Osteoblast (primary cell): ENCODE results near the gene KRT20. TPM values are rescaled to one million over a fixed set of nuclear protein-coding genes. Genes with fewer than 3 reads are reported as not detected.

ENCODE experiments used
- DNase-seq: peaks from one replicate; pipeline ENCODE4 v3.0.0; 2011; ENCODE audit warnings: low spot score, mixed read lengths; ENCODE audit not compliant: insufficient read length; ENCODE audit errors: missing footprints
- H2AFZ ChIP-seq: 2 replicates; pipeline ENCODE4 v1.6.0; 2011; ENCODE audit warnings: mild to moderate bottlenecking, low read length
- H3K27ac ChIP-seq: 2 replicates; pipeline ENCODE4 v1.5.1; 2011; ENCODE audit warnings: mild to moderate bottlenecking, low read depth, low read length, moderate library complexity
- H3K27me3 ChIP-seq: 2 replicates; pipeline ENCODE4 v1.6.0; 2012; ENCODE audit warnings: mild to moderate bottlenecking, control low read depth, inconsistent platforms, low read length, moderate library complexity; ENCODE audit not compliant: insufficient read depth
- H3K36me3 ChIP-seq: 2 replicates; pipeline ENCODE4 v1.5.1; 2011; ENCODE audit warnings: mild to moderate bottlenecking, low read length, control low read depth, moderate library complexity; ENCODE audit not compliant: insufficient read depth
- H3K4me1 ChIP-seq: 2 replicates; pipeline ENCODE4 v1.5.1; 2011; ENCODE audit warnings: mild to moderate bottlenecking, low read length, control low read depth, moderate library complexity; ENCODE audit not compliant: insufficient read depth
- H3K4me2 ChIP-seq: 2 replicates; pipeline ENCODE4 v1.6.0; 2011; ENCODE audit warnings: mild to moderate bottlenecking, low read length; ENCODE audit not compliant: insufficient read depth
- H3K4me3 ChIP-seq: fragments of 200-600 bp; sonication (generic); 3 replicates; pipeline ENCODE4 v1.5.1; 2012; ENCODE audit warnings: mild to moderate bottlenecking, low read length, inconsistent platforms; ENCODE audit not compliant: insufficient read depth
- H3K79me2 ChIP-seq: 2 replicates; pipeline ENCODE4 v1.6.0; 2012; ENCODE audit warnings: mild to moderate bottlenecking, low read length, control low read depth, inconsistent platforms; ENCODE audit not compliant: insufficient read depth
- H3K9me3 ChIP-seq: 2 replicates; pipeline ENCODE4 v1.5.1; 2011; ENCODE audit warnings: low read depth, low read length, control low read depth
- H4K20me1 ChIP-seq: 2 replicates; pipeline ENCODE4 v1.6.0; 2012; ENCODE audit warnings: mild to moderate bottlenecking, low read length, control low read depth; ENCODE audit not compliant: insufficient read depth
- CTCF ChIP-seq: IDR thresholded peaks from 2 replicates; pipeline ENCODE4 v1.5.1; 2011; ENCODE audit warnings: mild to moderate bottlenecking, low read depth, low read length, moderate library complexity; ENCODE audit errors: extremely low read depth
- total RNA-seq: library from RNA; depleted of rRNA; stranded (reverse); fragments of >200 nt; gene quantifications from 2 replicates; pipeline ENCODE4 v1.2.3, GENCODE V29; 2012

The KRT20 gene
- total RNA-seq, 1 donor, result not detected

- H4K20me1 ChIP-seq, result no peaks in the 10 kb centered on the region
- no peak overlapping the region for H3K4me3 ChIP-seq
- H3K36me3 ChIP-seq, result no peaks in the 10 kb centered on the region
- no peak overlapping the region for H3K4me2 ChIP-seq
- DNase-seq, result no peak
- no peak overlapping the region for H2AFZ ChIP-seq
- no peaks in the 10 kb centered on the region for H3K27me3 ChIP-seq
- no peak for TF ChIP-seq CTCF
- H3K79me2 ChIP-seq, result no peaks in the 10 kb centered on the region
- peaks cover 22% of the 10 kb centered on the region for H3K4me1 ChIP-seq
- H3K9me3 ChIP-seq, result no peaks in the 10 kb centered on the region
- no peak overlapping the region for H3K27ac ChIP-seq
Observed at GRCh38 chr17:40900809-40901356, 15.8 kb upstream of the KRT20 start.

GRCh38 chr17:40896916-40897455, 11.9 kb upstream of the KRT20 start:
- Histone ChIP-seq H3K4me2 (no peak overlapping the region), H3K27ac (no peak overlapping the region), H3K4me3 (no peak overlapping the region), H3K9me3 (no peaks in the 10 kb centered on the region), H2AFZ (no peak overlapping the region), H4K20me1 (no peaks in the 10 kb centered on the region), H3K4me1 (peaks cover 3% of the 10 kb centered on the region), H3K36me3 (no peaks in the 10 kb centered on the region), H3K79me2 (no peaks in the 10 kb centered on the region), H3K27me3 (no peaks in the 10 kb centered on the region)
- DNase-seq, result no peak
- TF ChIP-seq CTCF, result no peak

GRCh38 chr17:40895106-40895730, 10.2 kb upstream of the KRT20 start:
- H3K36me3 ChIP-seq, result no peaks in the 10 kb centered on the region
- no peak overlapping the region for H3K27ac ChIP-seq
- H3K9me3 ChIP-seq, result no peaks in the 10 kb centered on the region
- peak; percentile 49 for DNase-seq
- peak overlapping the region; percentile 17 for H2AFZ ChIP-seq
- H3K4me1 ChIP-seq, result no peaks in the 10 kb centered on the region
- H3K4me3 ChIP-seq, result no peak overlapping the region
- no peak for TF ChIP-seq CTCF
- no peaks in the 10 kb centered on the region for H4K20me1 ChIP-seq
- no peak overlapping the region for H3K4me2 ChIP-seq
- no peaks in the 10 kb centered on the region for H3K79me2 ChIP-seq
- H3K27me3 ChIP-seq, result no peaks in the 10 kb centered on the region

- Histone ChIP-seq H4K20me1 (no peaks in the 10 kb centered on the region), H3K4me1 (no peaks in the 10 kb centered on the region), H3K4me3 (no peak overlapping the region), H3K36me3 (no peaks in the 10 kb centered on the region), H3K27ac (no peak overlapping the region), H3K9me3 (no peaks in the 10 kb centered on the region), H3K4me2 (no peak overlapping the region), H3K79me2 (no peaks in the 10 kb centered on the region), H3K27me3 (peaks cover 9% of the 10 kb centered on the region), H2AFZ (no peak overlapping the region)
- no peak for DNase-seq
- TF ChIP-seq CTCF, result no peak
Observed at GRCh38 chr17:40888196-40888720, 3.2 kb upstream of the KRT20 start.
